G401 (cell line): ENCODE measurements around the gene CD3G. TPM values are rescaled to one million over a fixed set of nuclear protein-coding genes. Genes with fewer than 3 reads are reported as not detected.
A peak's percentile ranks its signal among the peaks of the same experiment; 100 is the strongest.

Source experiments
- DNase-seq: peaks from one replicate; pipeline ENCODE4 v3.0.0-alpha.2; 2015; ENCODE audit warnings: low spot score
- in situ Hi-C: cut with HindIII; loops from 2 replicates; pipeline ENCODE4 v1.10.0; 2016; ENCODE audit warnings: low sequenced_read_pairs, mixed read lengths
- total RNA-seq: library from RNA; depleted of rRNA; stranded (reverse); fragments of >200 nt; shearing (Covaris generic); gene quantifications from 2 replicates; pipeline ENCODE4 v1.2.3, GENCODE V29; 2014

CD3G gene
- total RNA-seq, 1 experiment from 2014 or later: not detected

DNA sequence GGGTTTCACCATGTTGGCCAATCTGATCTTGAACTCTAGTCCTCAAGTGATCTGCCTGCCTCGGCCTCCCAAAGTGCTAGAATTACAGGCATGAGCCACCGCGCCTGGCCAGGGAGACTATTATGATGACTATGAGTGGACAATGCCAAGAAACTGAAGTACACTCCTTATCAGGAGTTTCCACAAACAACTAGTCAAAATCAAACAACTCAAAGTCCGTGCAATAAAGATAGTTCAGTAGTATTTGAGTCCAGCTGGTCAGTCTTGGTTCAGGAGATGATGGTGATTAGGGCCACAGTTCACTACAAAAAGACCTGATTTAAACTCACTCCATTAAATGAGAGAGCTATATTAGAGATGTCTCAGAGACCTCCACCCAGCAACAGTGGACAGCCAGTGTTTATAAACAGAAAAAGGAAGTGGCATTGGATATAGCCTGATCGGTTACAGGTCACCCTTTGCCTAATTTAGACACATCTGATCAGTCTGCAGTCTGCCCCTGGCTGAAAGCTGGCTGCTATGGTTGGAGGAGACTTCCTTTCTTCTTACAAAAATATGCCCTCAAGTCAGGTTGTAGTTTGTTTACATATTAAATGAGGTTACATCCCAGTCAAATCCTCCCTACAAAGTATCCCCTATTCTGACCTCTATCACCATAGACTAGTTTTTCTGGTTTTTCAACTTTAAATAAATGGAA is 22.6 kb upstream of the CD3G start:
- no peak for DNase-seq
- in situ Hi-C loops: no loop called here

- in situ Hi-C loops: no loop called here
- DNase-seq: no peak
These were observed 21.4 kb upstream of the CD3G start for GRCh38 chr11:118322721-118323120.

DNA sequence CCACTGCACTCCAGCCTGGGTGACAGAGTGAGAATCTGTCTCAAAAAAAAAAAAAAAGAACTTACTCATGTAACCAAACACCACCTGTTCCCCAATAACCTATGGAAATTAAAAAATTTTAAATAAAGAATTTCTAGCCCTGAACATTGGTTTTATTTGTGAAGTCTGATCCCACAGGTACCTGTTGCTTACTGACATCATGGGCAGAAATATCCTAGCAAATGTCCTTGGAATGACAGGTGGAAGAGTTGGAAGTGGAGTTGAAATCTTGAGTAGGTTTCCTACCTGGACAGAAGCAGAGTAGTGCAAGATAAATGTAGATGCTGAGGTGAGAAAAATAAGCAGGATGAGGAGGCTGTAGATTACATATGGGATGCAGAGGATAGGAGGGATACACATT is 18.9 kb upstream of the CD3G start:
- in situ Hi-C loops: no loop called here
- no peak for DNase-seq

DNA sequence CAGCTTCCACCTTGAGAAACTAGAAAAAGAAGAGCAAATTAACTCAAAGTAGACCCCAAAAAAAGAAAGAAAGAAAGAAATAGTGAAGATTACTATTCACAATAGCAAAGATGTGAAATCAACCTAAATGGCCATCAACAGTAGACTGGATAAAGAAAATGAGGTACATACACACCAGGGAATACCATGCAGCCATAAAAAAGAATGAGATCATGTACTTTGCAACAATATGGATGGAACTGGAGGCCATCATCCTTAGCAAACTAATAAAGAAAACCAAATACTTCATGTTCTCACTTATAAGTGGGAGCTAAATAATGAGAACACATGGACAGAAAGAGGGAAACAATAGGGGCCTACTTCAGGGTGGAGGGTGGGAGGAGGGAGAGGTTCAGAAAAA is 15.4 kb upstream of the CD3G start:
- DNase-seq: no peak
- in situ Hi-C loops: no loop called here

DNA sequence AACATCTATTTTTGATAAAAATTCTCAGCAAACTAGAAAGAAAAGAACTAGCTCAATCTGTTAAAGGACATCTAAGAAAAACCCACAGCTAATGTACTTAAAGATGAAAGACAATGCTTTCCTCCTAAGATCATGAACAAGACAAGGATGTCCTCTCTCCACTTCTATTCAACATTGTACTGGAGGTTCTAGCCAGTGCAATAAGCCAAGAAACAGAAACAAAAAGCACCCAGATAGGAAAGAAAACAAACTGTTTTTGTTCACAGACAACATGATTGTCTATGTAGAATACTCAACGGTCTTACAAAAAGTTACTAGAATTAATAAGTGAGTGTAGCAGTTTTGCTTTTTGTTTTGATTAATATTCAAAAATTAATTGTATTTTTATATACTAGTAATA is 9.4 kb upstream of the CD3G start:
- DNase-seq: no peak
- in situ Hi-C loops: no loop called here

GRCh38 chr11:118338637-118339061 is 5.5 kb upstream of the CD3G start:
- DNase-seq: no peak
- in situ Hi-C loops: no loop called here

DNA sequence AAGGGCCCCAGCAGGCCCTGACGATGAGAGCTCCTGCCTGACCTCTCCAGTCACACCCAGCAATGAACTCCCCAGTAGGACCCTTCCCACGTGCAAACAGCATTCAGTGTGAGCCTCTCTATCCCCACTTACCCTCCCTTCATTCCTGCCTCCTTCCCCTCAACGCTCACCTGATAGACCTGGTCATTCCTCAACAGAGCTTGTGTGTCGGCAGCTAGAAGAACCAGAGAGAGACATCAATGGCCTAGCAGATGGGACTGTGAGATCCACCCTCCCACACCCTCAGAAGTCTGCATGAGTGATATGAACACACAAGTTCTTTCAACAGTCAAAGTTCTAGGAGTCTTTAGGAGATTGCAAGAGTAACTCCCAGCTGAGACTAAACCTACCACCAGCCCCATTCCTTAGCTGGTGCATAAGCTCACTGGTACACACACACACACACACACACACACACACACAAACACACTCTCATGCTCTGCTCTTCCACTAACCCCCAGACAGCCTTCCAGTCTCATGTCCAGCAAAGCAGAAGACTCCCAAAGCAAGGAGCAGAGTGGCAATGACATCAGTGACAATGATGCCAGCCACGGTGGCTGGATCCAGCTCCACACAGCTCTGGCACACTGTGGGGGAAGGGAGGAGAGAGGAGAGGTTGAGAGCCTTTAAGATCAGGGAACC is 4.7 kb upstream of the CD3G start:
- in situ Hi-C loops: no loop called here
- no peak for DNase-seq

- in situ Hi-C loops: no loop called here
- DNase-seq: no peak
These were observed 3.7 kb upstream of the CD3G start for GRCh38 chr11:118340449-118340848.

DNA sequence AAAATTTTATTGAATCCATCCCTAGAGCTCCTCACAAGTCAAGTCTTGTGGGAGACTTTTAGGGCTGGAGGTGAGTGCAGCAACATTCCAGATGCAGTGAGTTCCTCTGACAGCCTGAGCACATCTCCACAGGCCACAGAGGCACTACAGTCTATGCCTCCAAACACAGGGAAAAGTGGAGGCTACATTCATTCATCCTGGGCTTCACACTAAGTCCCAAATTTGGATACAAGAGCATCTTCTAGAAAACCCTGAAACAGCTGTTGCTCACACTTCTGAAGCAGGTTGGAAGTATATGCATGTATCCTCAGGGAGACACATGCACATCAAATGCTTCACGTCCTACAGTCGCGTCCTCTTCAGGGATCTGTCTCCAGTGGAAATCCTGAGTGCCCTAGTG is 2.9 kb upstream of the CD3G start:
- DNase-seq: no peak
- in situ Hi-C loops: no loop called here

GRCh38 chr11:118341815-118342489 is 2.2 kb upstream of the CD3G start:
- in situ Hi-C loops: no loop called here
- no peak for DNase-seq

GRCh38 chr11:118342503-118343161 is 1.5 kb upstream of the CD3G start, which contains the start of gene CD3D:
TSS of gene CD3D (minus strand) at chr11:118342705. CDS start at chr11:118342607, 98 bp downstream.
- no peak for DNase-seq
- in situ Hi-C loops: no loop called here

- DNase-seq: no peak
- in situ Hi-C loops: no loop called here
These were observed 896 bp upstream of the CD3G start for GRCh38 chr11:118343248-118343647.

- in situ Hi-C loops: no loop called here
- no peak for DNase-seq
These were observed 5.3 kb downstream of the CD3G start for GRCh38 chr11:118349475-118349874.

GRCh38 chr11:118353084-118353710 is 9.1 kb downstream of the CD3G start:
- in situ Hi-C loops: no loop called here
- peak; percentile 47 for DNase-seq

- in situ Hi-C loops: no loop called here
- no peak for DNase-seq
These were observed 13.9 kb downstream of the CD3G start for GRCh38 chr11:118358071-118358470.

DNA sequence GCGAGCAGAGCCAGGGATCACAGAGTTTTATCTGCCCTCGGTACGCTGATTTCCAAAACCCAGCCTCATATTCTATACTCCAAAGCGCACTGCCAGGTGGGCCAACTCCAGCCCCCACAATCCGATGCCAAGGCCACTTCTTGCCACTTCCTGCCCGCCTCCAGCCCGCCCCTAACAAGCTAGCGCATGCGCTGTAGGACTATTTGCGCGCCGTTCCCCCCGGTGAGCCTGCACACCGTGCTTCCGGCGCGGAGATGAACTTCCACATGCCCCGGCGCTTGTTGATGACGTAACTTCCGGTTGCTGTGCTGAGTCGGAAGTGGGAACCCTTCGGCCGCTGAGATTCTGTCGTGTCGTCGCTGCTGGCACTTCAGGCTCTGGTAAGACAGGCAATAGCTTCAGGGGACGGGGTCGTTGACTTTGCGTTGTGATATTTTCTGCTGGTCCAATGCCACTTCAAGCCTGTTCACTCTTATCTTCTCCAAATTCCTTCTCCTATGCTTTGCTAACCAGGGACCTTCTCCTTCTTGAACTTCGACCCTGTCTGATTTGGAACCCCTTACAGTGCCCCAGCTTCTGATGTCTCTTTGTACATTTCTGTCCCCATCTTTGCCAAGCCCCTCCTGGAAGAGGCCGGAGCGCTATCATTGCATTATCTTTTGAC is 15.3 kb downstream of the CD3G start, which contains the start of gene UBE4A:
TSS of gene UBE4A (plus strand) at position 306 of the 664 bp plus-strand sequence. CDS start 5,481 bp downstream, outside the sequence.
- in situ Hi-C loops: no loop called here
- DNase-seq: peak; percentile 93

- in situ Hi-C loops: no loop called here
- peak; percentile 87 for DNase-seq
These were observed 20.9 kb downstream of the CD3G start for GRCh38 chr11:118364956-118365615.

DNA sequence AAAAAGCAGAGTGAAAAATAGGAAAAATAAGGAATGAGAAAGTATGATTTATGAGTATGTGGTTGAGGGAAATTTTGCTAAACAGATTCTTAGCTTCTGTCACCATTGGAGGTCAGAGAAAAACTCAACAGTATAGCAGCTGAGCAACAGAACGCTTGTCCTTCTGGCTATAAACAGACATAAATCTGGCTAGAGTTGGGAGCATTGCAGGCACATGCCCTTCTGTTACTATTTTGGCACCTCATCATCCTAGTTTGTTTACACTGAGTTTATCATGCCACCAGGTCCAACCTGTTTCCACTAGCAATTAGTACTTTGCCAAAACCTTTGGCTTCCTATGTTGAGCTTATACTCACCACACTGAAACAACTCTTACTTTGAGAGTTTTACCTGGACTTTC is 22.1 kb downstream of the CD3G start:
- DNase-seq: peak; percentile 96
- in situ Hi-C loops: no loop called here
